HG02623 (cell line): ENCODE results near the gene SH3RF3.

Experiments
- ATAC-seq: cut with Tn5 transposase; IDR thresholded peaks from one replicate; pipeline ENCODE4 v1.9.1; 2021; ENCODE audit warnings: moderate library complexity; ENCODE audit not compliant: unreplicated experiment

The SH3RF3 gene

GRCh38 chr2:109371481-109372170, 242.6 kb downstream of the SH3RF3 start:
- no peak for ATAC-seq

DNA sequence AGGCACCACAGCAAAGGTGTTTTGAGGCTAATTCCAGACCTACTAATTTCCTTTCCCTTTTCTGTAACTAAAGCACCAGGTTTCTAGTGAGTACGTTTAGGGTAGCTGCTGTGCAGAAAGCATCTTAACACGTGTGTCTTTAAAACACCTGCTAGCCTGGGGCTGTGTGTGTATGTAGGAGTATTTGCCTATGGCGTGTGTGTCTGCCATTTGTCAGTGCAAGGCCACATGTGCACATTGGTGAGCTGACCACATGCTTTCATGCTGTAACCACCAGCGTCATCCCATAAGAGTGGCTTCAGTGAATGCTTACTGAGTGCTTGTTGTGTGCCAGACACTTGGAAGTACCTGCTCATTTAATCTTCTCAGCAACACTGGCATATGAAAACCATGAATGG, 243.2 kb downstream of the SH3RF3 start:
- ATAC-seq, result no peak

GRCh38 chr2:109372614-109373013, 243.6 kb downstream of the SH3RF3 start:
- ATAC-seq, result no peak

DNA sequence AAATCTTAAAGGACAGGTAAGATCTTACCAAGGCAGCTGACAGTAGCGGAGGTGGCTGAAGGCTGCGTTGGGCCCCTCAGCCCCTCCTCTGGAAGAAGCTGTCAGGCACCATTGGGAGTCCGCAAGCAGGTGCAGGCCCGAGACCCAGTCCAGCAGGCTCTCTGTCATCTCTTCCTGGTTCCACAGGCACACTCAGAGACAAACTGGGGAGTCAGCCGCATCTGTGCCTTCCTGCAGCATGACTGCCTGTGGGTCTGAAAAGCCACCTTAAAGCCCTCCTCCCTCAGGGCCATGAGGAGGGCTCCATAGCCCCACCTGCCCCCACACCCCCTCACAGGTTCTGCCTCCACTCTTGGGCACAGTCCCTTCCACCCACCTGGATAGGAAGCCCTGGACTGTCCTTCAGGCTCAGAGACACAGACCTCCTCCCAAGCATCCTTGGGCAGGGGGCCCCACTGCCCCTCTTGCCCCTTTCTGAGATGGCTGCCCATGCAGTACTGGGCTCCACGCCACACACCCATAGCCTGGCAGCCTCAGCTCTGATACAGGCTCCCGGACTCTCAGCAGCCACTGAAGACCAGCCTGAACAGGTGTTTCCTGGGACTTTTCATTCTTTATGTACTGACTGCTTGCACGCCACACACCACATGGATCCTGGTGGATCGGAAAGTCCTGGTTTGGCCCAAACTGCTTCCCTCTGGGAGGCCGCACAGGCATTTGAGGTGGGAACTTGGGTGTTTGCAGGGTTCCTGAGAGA, 245.0 kb downstream of the SH3RF3 start:
- no peak for ATAC-seq

DNA sequence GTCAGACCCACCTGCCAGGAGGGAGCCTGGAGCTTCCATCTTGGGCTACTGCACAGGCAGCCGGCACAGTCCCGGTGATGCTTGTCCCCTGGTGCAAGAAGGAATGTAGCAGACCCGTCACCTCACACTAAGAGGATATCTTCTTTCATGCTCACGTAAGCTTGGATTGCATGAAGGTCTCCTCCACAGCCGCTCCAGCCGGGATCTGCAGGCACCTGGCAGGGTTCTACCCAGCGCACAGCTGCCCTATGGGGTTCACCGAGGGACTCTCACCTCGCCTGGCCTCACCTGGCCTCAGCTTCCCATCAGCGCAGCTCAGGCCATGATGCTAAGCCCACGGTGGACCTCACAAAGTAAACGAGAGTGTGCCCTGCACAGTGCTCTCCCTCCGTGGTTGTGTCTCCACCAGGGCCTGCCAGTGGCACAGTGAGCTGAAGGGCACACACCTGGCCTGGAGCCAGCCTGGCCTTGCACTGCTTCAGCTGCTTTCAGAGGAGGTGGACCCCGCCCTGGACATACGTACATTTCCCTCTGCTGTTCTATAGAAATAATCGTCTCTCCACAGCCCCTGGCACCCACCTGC, 245.6 kb downstream of the SH3RF3 start:
- ATAC-seq, result no peak

- ATAC-seq, result no peak
Observed at GRCh38 chr2:109375131-109375561, 246.1 kb downstream of the SH3RF3 start.

DNA sequence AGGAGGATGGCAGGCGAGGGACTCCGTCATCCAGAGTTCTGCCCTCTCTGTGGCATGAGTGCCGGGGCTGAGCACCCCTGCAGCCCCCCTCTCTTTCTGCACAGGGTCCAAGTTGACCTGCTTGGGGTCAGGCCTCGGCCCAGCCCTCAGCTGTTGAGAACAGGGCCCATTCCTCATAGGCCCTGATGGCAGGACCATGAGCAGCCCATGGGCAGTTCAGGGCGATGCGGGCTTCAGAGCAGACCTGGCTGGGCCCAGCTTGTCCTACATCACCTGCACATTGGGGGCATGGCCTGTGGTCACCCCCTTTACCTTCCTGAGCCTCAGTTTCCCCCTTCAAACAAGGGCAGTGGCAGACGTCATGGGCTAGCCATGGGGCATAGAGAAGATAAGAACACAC, 246.7 kb downstream of the SH3RF3 start:
- ATAC-seq, result no peak

DNA sequence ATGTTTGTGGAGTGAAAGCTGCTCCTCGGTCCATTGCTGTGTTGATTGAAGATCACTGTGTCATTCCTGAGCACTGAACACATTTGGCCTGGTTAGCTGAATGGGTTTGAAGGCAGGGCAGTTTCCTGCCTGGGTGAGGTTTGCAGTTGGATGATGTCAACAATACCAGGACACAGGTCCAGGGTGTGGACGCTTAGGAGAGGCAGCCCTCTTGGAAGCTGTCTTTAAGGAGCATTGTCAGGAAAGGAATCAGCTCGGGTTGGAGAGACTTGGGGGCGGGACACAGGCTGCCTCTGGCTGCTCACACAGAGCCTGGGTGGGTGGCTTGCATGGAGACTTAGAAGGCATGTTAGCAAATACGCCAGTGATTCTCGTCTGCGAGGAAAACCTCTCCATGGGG, 247.1 kb downstream of the SH3RF3 start:
- no peak for ATAC-seq

GRCh38 chr2:109376796-109377495, 247.9 kb downstream of the SH3RF3 start:
- no peak for ATAC-seq

GRCh38 chr2:109377976-109378375, 249.0 kb downstream of the SH3RF3 start:
- no peak for ATAC-seq

- no peak for ATAC-seq
Observed at GRCh38 chr2:109378682-109379081, 249.7 kb downstream of the SH3RF3 start.

DNA sequence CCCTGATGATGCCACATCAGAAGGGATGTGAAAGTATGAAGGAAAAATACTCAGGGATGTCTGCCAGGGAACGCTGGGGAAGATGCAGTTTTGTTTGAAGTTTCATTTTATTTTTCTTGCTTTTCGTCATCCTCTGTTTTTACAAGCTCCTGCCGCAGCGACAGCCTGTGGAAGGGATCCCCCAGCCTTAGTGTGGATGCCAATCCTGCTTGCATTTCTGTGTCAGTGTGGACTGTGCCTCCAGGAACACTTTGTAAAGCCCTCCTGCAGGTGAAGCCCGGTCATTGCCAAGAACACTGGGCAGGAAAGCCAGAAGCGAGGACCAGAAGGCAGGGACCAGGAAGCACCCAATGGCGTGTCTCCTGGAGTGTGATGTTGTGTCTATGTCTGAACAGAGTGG, 250.5 kb downstream of the SH3RF3 start:
- no peak for ATAC-seq

- ATAC-seq, result no peak
Observed at GRCh38 chr2:109380502-109381326, 251.7 kb downstream of the SH3RF3 start.

- no peak for ATAC-seq
Observed at GRCh38 chr2:109381327-109381820, 252.4 kb downstream of the SH3RF3 start.

DNA sequence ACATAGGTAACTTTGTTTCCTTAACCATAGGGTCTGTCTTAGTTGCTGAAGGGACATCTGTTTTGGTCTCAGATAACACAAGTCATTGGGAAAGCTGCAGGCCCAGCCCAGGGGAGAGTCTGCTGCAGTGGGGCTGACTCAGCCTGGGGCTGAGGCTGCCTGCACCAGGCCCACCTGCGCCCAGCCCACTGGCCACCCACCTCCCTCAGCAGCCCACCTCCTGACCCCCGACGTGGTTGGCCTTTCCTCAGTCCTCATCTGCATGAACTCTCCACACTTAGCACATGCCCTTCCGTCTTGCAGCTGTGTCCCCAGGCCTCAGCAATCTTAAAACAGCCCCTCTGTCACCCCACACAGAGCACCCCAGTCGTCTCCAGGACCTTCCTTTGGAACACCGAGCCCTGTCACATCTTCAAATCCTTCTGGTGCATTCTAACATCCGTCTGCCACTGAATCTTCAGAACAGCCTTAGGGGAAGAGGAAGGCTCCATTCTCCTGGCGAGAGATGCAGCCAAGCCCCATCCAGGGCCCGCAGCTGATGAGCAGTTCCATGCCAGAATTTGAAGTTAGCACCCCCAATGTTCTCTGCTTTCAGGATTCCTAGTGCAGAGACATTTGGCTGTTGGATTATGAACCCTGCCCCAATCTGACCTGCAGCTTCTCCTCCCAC, 253.4 kb downstream of the SH3RF3 start:
- no peak for ATAC-seq

- ATAC-seq, result no peak
Observed at GRCh38 chr2:109382951-109383350, 253.9 kb downstream of the SH3RF3 start.

DNA sequence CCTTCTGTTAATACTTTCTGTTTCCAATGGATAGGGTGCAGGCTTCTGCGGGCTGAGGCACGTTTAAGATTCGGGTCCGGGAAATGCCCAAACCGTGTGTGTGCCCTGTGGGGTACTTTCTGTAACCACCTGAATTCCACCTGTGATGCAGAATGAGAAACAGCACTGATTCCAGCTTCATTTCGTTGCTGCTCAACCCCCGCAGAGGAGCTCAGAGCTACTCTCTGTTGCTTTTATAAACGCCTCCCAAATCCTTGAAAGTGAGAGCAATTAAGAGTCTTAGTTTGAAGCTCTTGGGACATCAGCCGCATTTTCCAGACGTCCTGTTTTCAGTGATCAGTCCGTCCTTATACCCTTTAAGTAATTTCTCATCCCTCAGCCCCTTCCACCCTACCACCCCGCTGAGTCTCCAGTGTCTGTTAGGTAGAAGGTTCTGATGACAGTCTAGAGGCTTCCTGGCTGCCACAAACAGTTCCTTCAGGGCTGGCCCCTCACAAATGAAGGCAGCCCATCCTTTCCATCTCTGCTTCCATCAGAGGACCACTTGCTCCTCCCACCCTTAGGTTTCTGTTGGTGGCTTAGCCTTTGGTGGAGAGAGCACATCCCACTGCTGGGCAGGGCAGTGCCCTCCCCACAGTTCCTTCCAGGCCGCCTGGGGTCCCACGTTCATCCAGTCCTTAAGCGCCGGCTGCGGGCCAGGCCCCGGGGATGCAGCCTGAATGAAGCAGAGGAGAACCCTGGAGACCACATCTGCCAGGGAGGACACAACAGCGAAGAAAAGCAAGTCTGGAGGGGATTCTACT, 254.7 kb downstream of the SH3RF3 start:
- ATAC-seq, result no peak

GRCh38 chr2:109384308-109385271, 255.6 kb downstream of the SH3RF3 start:
- no peak for ATAC-seq
